ENCODE measurements around the gene THAP7. TPM values are rescaled to one million over a fixed set of nuclear protein-coding genes. Genes with fewer than 3 reads are reported as not detected.

Gene THAP7
- polyA plus RNA-seq, 1 donor (not counting 4 experiments of a cell fraction or from before 2014, with no cell fraction given): 10.4 TPM

DNA sequence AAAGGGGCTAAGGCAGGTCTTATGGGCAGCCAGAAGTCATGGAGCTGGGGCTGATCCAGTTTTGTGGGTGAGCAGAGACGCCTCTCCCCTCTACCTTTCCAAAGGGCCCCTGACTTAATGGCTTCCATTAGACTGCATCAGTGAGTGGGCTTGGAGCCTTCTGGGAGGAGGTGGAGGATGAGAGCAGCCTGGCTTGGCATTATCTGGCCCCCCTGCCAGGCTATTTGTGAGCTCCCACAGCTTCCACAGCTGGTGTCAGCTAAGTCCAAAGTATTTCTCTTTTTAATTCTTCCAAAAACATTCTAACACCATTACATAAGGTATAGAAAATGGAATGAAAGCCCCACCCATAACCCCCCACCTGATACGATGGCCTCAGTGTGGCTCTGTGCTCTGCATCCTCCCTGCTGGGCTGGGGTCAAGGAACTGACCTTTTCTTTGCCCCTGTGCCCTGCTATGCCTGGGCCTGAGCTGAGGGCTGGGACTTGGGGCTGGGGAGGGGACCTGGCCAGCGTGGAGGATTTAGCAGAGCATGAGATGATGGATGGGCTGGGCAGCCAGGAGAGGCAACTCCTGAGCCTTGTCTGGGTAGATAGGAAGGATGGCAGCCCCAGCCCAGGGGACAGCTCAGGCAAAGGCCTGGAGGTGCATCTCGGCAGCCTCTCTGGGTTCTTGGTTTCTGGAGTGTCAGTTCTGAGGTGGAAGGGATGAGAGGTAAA is 30.8 kb downstream of the THAP7 start:
- TF ChIP-seq, protein P1, sequence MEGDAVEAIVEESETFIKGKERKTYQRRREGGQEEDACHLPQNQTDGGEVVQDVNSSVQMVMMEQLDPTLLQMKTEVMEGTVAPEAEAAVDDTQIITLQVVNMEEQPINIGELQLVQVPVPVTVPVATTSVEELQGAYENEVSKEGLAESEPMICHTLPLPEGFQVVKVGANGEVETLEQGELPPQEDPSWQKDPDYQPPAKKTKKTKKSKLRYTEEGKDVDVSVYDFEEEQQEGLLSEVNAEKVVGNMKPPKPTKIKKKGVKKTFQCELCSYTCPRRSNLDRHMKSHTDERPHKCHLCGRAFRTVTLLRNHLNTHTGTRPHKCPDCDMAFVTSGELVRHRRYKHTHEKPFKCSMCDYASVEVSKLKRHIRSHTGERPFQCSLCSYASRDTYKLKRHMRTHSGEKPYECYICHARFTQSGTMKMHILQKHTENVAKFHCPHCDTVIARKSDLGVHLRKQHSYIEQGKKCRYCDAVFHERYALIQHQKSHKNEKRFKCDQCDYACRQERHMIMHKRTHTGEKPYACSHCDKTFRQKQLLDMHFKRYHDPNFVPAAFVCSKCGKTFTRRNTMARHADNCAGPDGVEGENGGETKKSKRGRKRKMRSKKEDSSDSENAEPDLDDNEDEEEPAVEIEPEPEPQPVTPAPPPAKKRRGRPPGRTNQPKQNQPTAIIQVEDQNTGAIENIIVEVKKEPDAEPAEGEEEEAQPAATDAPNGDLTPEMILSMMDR (optimal IDR thresholded peaks at IDR 0.05 in 1 of 3, IDR thresholded peaks at IDR 0.05 in 1 of 3, conservative IDR thresholded peaks at IDR 0.05 in 1 of 3; ENCODE audit: extremely low read depth in 1 of 3, insufficient read depth in 2 of 3, low read length in 3 of 3): no peak
- TF ChIP-seq EZH2 (IDR thresholded peaks at IDR 0.05; ENCODE audit: low read length): no peak
- no peaks in the 10 kb centered on the region for H3K36me3 ChIP-seq (ENCODE audit: control insufficient read depth in 2 of 2, extremely low read depth in 1 of 2, insufficient read depth in 2 of 2, low read length in 2 of 2)
- no peaks in the 10 kb centered on the region for H3K9me1 ChIP-seq (ENCODE audit: control insufficient read depth, extremely low read depth, insufficient read depth, low read length)
- no peak overlapping the region for H3K9ac ChIP-seq (ENCODE audit: control insufficient read depth, extremely low read depth, insufficient read depth, low read length)
- FAIRE-seq (no peak), DNase-seq (ENCODE audit: low read depth, low spot score) (no peak)
- H3K9me3 ChIP-seq (ENCODE audit: control insufficient read depth, low read depth, low read length): no peaks in the 10 kb centered on the region
- no peaks in the 10 kb centered on the region for H3K27me3 ChIP-seq (ENCODE audit: control insufficient read depth, extremely low read depth, insufficient read depth, low read length)
- no peak overlapping the region for H2AFZ ChIP-seq (ENCODE audit: control insufficient read depth, low read length)
- no peak overlapping the region for H3K4me3 ChIP-seq (ENCODE audit: control insufficient read depth in 2 of 3, extremely low read depth in 1 of 3, insufficient read depth in 2 of 3, low read depth in 1 of 3, low read length in 3 of 3)
- no peaks in the 10 kb centered on the region for H3K4me1 ChIP-seq (ENCODE audit: control insufficient read depth, extremely low read depth, insufficient read depth, low read length)
- H3K79me2 ChIP-seq (ENCODE audit: control insufficient read depth, insufficient read depth, low read length): no peaks in the 10 kb centered on the region
- no peaks in the 10 kb centered on the region for H4K20me1 ChIP-seq (ENCODE audit: control insufficient read depth, extremely low read depth, insufficient read depth, low read length)
- H3K27ac ChIP-seq (ENCODE audit: control insufficient read depth, insufficient read depth, low read length): no peak overlapping the region
- no peak overlapping the region for H3K4me2 ChIP-seq (ENCODE audit: control insufficient read depth, extremely low read depth, insufficient read depth, low read depth, low read length)
- dilution Hi-C loops (cut with MboI; ENCODE audit: extremely low pct_ligation_motif_present, low sequenced_read_pairs): no loop called here

DNA sequence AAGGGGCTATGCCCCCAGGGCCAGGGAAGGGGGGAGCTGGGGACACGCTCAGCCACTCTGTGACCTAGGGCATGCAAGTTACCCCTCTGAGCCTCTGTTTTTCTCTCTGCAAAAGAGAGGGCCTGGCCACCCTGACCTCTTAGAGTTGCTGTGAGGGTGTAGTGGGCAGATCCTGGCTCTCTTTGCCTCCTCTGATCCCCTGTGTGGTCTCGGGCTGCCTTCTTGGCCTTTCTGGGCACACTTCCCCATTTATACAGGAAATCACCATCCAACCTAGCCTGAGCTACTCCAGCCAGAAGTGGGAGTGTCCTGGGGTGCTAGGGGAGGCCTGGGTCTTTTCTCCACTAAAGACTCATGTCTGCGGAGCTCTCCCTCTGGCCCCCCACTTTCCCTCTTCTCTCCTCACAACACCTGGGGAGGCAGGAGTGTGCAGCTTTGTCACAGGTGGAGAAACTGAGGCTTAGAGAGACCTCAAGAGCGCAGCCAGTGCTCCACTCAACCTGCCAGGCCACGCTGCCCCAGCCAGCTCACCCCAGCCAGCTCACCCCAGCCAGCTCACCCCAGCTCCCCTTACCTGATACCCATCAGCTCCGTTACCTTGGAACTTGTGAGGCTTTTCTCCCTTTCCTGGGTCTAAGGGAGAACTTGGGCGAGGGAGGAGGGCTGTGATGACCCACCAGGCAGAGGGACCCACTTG is 33.5 kb downstream of the THAP7 start:
- Histone ChIP-seq H3K4me2 (ENCODE audit: control insufficient read depth, extremely low read depth, insufficient read depth, low read depth, low read length) (no peak overlapping the region), H2AFZ (ENCODE audit: control insufficient read depth, low read length) (no peak overlapping the region), H3K4me1 (ENCODE audit: control insufficient read depth, extremely low read depth, insufficient read depth, low read length) (peaks cover 7% of the 10 kb centered on the region), H3K36me3 (ENCODE audit: control insufficient read depth in 2 of 2, extremely low read depth in 1 of 2, insufficient read depth in 2 of 2, low read length in 2 of 2) (no peaks in the 10 kb centered on the region), H3K4me3 (ENCODE audit: control insufficient read depth in 2 of 3, extremely low read depth in 1 of 3, insufficient read depth in 2 of 3, low read depth in 1 of 3, low read length in 3 of 3) (no peak overlapping the region), H3K9ac (ENCODE audit: control insufficient read depth, extremely low read depth, insufficient read depth, low read length) (no peak overlapping the region), H3K9me3 (ENCODE audit: control insufficient read depth, low read depth, low read length) (no peaks in the 10 kb centered on the region), H3K79me2 (ENCODE audit: control insufficient read depth, insufficient read depth, low read length) (no peaks in the 10 kb centered on the region), H4K20me1 (ENCODE audit: control insufficient read depth, extremely low read depth, insufficient read depth, low read length) (no peaks in the 10 kb centered on the region), H3K27me3 (ENCODE audit: control insufficient read depth, extremely low read depth, insufficient read depth, low read length) (peaks cover 11% of the 10 kb centered on the region), H3K9me1 (ENCODE audit: control insufficient read depth, extremely low read depth, insufficient read depth, low read length) (no peaks in the 10 kb centered on the region), H3K27ac (ENCODE audit: control insufficient read depth, insufficient read depth, low read length) (no peak overlapping the region)
- DNase-seq (ENCODE audit: low read depth, low spot score): no peak
- FAIRE-seq: no peak
- dilution Hi-C loops (cut with MboI; ENCODE audit: extremely low pct_ligation_motif_present, low sequenced_read_pairs): no loop called here
- no peak for TF ChIP-seq EZH2 (IDR thresholded peaks at IDR 0.05; ENCODE audit: low read length)
- TF ChIP-seq, protein P1 (optimal IDR thresholded peaks at IDR 0.05 in 1 of 3, IDR thresholded peaks at IDR 0.05 in 1 of 3, conservative IDR thresholded peaks at IDR 0.05 in 1 of 3; ENCODE audit: extremely low read depth in 1 of 3, insufficient read depth in 2 of 3, low read length in 3 of 3): no peak
